K562 treated with DMSO at 1 percent for 12 hours (cell line): ENCODE data around the gene CFAP57. TPM values are rescaled to one million over a fixed set of nuclear protein-coding genes. Genes with fewer than 3 reads are reported as not detected.

Source experiments
- total RNA-seq: library from RNA; unstranded; fragments of 300-600 nt; gene quantifications from 2 replicates; pipeline ENCODE4 v1.2.3, GENCODE V29; 2022; ENCODE audit not compliant: insufficient read depth

CFAP57 gene
- not detected in 2 replicates for total RNA-seq

DNA sequence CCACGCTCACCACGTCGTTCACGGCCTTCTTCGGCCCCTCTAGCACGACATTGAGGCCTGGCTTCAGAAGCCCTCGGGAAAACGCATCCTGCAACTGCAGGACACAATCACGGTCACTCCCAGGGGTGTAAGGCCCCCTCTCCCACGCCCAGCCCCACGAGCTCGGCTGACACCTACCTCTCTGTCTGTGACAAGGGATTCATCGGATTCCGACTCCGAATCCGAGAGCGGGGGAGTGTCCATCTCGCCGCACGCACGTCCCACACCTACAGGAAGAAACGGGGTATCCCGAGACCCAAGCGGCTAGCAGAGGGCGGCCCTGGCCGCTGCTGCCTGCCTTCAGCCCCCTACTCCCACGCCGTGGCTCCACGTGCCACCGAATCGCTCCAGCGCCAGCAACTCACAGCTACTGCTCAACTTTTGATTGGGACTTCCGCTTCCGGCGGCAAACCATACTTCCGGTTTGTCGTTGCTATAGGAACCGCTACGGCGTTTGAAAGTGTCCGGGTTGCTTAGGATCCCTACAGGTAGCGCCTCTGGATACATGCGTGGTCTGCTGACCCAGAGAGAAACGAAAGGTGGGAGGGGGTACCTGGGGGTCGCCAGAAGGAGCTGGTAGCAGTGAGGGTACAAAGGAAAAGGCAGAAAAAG is at the start of gene CFAP57, which contains the start of gene EBNA1BP2:
Gene CFAP57 (plus strand): TSS at position 455 of the 651 bp plus-strand sequence. CDS start 424 bp downstream, outside the sequence.
Gene EBNA1BP2 (minus strand): TSS at position 415 of the 651 bp plus-strand sequence. CDS start 172 bp downstream, at position 243.

DNA sequence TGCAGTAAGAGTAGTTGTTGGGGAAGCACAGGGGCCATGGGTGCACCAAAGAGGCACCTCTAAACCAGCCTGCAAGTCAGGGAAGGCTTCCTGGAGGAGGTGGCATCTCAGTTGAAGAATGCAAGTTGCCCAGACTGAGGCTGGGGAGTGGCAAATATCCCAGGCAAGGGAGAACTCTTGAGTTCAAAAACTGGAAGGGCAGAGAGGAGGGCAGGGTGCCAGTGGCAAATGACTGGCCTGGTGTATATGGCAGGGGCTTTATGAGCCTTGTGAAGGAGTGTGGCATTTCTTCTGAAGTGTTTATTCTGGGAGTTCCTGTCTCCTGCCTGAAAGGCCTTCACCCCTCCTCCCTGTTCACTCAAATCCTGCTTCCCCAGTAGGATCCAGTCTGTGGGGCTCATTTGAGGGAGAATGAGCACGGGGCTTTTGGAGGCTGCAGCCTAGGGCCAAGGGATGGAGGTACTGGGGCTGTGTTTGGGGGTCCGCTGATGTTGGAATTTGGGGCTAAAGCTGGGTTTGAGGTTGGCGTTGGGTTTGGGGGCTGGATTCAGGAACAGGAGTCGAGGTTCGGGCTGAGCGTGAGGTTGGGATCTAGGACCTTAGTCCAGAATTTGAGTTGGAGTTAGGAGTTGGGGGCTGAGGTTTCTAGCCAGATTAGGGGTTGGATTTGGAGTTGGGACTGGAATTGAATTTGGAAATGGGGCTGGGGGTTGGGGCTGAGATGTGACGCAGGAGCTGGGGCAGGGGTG is 97.7 kb downstream of the CFAP57 start, which contains the start of gene TMEM125:
Gene TMEM125 (plus strand): TSS at position 357 of the 749 bp plus-strand sequence. CDS start 2,740 bp downstream, outside the sequence.

GRCh38 chr1:43285269-43285990 is 113.3 kb downstream of the CFAP57 start, which contains the start of gene C1orf210:
C1orf210 (minus strand) TSS chr1:43285581; CDS start chr1:43283270, 2,311 bp downstream.

GRCh38 chr1:43300378-43301094 is 128.4 kb downstream of the CFAP57 start, which contains the start of gene TIE1:
TIE1 (plus strand) TSS chr1:43300982; CDS start chr1:43301072, 90 bp downstream.

Other genes with a start within 250 kb of the CFAP57 start
- gene SLC2A1, start 213.5 kb upstream of the CFAP57 start, total RNA-seq, result 12.9 and 22.6 TPM in 2 replicates
- 79.3 and 83.8 TPM in 2 replicates for gene EBNA1BP2, start within 50 bp of the CFAP57 start, total RNA-seq
- gene TMEM125, start 97.7 kb downstream of the CFAP57 start, total RNA-seq, result 0.37 and 0.49 TPM in 2 replicates
- gene C1orf210, start 113.3 kb downstream of the CFAP57 start, total RNA-seq, result not detected in 2 replicates
- gene TIE1, start 128.7 kb downstream of the CFAP57 start, total RNA-seq, result not detected in 2 replicates
- not detected in 2 replicates for gene MPL, start 165.5 kb downstream of the CFAP57 start, total RNA-seq
- 133 and 164 TPM in 2 replicates for gene CDC20, start 186.7 kb downstream of the CFAP57 start, total RNA-seq
- 85.5 and 124 TPM in 2 replicates for gene ELOVL1, start 195.7 kb downstream of the CFAP57 start, total RNA-seq
- gene MED8, start 217.5 kb downstream of the CFAP57 start, total RNA-seq, result 53.9 and 68.7 TPM in 2 replicates
- 7.7 and 29.5 TPM in 2 replicates for gene SZT2, start 217.6 kb downstream of the CFAP57 start, total RNA-seq